SU-DHL-6 (cell line): ENCODE data around the gene ARCN1.

Experiments
- CTCF ChIP-seq: fragments of 200-600 bp; sonication (generic); IDR thresholded peaks from one replicate; pipeline ENCODE4 v1.5.1; 2017; ENCODE audit warnings: antibody characterized with exemption, mild to moderate bottlenecking, low read length, moderate library complexity; ENCODE audit not compliant: insufficient read depth, poor library complexity, severe bottlenecking
- EZH2phosphoT487 ChIP-seq: fragments of 200-600 bp; sonication (generic), shearing (Covaris generic); conservative IDR thresholded peaks from 2 replicates; pipeline ENCODE4 v1.6.1; 2018; ENCODE audit warnings: mild to moderate bottlenecking, antibody characterized with exemption, low read length, moderate library complexity, mixed read lengths

DNA sequence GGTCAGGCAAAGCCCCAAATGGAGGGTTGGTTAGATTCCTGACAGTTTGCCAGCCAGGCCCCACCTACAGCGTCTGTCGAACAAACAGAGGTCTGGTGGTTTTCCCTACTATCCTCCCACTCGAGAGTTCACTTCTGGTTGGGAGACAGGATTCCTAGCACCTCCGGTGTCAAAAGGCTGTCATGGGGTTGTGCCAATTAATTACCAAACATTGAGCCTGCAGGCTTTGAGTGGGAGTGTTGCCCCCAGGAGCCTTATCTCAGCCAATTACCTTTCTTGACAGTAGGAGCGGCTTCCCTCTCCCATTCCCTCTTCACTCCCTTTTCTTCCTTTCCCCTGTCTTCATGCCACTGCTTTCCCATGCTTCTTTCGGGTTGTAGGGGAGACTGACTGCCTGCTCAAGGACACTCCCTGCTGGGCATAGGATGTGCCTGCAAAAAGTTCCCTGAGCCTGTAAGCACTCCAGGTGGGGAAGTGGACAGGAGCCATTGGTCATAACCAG, 49.6 kb upstream of the ARCN1 start:
- TF ChIP-seq CTCF (peak; percentile 16), EZH2phosphoT487 (no peak)
